GM13977 (cell line): Measurements from ENCODE around the gene HECTD3.
"Not testable (repeated sequence)": the region's sequence is repeated elsewhere in the genome, so short reads cannot be mapped to it uniquely, and the experiment has no call there.

Experiments
- DNase-seq: peaks from one replicate; pipeline ENCODE4 v3.0.0; 2012; ENCODE audit warnings: low spot score
- in situ Hi-C: fragments of 300-500 bp; cut with MboI; formaldehyde crosslinking; loops from one replicate; pipeline ENCODE4 v1.12.0; 2022; ENCODE audit warnings: low sequenced_read_pairs, low pct_unique_long_range_greater_than_20kb, mixed read lengths, inconsistent platforms; ENCODE audit not compliant: unreplicated experiment
- TF ChIP-seq, protein P1 (sequence below): IDR thresholded peaks from 2 replicates; pipeline ENCODE4 v1.5.1; 2012; ENCODE audit warnings: mild to moderate bottlenecking, control low read depth; ENCODE audit not compliant: insufficient read depth; ENCODE audit errors: extremely low read depth, missing control alignments

Gene HECTD3

DNA sequence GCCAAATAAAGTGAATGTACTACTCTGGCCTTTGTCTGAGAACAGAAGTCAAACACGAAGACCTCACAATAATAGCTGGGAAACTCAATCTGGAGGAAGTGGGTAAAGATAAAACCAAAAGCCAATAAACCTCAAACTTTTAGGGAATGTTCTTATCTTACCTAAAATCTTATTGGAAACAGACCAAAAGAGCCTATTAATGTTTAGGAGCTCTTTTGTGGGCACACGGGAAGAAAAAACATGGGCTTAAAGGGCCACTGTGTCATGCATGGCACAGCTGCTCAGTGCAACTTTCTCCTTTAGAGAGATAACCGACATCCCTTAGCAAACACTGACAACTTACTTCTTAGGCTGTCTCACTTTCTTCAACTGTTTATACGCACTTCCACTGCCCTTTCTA lies 40.8 kb downstream of the HECTD3 start:
- DNase-seq, result no peak
- in situ Hi-C loops, result no loop called here
- TF ChIP-seq, protein P1, sequence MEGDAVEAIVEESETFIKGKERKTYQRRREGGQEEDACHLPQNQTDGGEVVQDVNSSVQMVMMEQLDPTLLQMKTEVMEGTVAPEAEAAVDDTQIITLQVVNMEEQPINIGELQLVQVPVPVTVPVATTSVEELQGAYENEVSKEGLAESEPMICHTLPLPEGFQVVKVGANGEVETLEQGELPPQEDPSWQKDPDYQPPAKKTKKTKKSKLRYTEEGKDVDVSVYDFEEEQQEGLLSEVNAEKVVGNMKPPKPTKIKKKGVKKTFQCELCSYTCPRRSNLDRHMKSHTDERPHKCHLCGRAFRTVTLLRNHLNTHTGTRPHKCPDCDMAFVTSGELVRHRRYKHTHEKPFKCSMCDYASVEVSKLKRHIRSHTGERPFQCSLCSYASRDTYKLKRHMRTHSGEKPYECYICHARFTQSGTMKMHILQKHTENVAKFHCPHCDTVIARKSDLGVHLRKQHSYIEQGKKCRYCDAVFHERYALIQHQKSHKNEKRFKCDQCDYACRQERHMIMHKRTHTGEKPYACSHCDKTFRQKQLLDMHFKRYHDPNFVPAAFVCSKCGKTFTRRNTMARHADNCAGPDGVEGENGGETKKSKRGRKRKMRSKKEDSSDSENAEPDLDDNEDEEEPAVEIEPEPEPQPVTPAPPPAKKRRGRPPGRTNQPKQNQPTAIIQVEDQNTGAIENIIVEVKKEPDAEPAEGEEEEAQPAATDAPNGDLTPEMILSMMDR, result no peak

DNA sequence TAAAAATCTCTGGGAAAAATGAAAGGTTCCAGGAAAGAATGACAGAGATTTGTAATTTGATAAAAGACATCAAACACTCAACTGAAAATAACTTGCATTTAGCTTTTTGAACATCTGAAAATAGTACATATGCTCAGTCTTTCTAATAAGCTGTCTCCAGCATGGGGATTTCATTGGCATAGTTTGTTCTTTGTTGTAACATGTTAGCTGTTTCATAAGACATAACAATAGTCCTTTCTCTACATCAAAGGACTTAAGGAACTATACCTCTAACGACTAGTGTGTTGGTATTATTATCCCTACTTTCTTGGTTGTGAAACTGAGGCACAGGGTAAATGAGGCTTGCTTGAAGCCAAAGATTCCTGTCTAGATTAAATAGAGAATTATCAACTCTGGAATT lies 46.7 kb downstream of the HECTD3 start:
- TF ChIP-seq, protein P1, result no peak
- DNase-seq, result no peak
- in situ Hi-C loops, result no loop called here

DNA sequence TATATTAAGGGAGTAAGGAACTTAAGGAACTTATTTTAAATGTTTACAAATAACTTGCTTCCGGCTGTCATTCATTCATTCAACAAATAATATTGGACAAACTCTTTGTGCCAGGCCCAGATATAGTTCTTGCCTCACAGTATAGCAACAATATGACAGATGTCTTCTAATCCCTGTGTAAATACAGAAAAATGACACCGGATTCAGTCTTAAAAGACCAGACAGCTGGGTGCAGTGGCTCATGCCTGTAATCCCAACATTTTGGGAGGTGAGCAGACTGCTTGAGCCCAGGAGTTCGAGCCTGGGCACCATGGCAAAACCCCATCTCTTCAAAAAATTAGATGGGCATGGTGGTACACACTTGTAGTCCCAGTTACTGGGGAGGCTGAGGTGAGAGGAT lies 48.4 kb downstream of the HECTD3 start:
- no peak for DNase-seq
- in situ Hi-C loops, result no loop called here
- TF ChIP-seq, protein P1, result no peak

DNA sequence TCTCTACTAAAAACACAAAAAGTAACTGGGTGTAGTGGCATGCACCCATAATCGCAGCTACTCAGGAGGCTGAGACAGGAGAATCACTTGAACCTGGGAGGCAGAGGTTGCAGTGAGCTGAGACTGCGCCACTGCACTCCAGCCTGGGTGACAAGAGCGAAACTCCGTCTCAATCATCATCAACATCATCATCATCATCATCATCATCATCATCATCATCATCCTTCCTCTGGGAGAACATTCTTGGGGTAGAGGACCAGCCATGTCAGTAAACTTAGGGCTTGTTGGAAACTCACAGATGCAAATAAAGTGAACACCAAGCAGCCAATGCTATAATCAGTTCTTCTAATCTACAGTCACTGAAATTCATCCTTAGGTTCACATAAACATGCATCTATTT lies 49.1 kb downstream of the HECTD3 start:
- in situ Hi-C loops, DNase-seq: not testable (repeated sequence)

DNA sequence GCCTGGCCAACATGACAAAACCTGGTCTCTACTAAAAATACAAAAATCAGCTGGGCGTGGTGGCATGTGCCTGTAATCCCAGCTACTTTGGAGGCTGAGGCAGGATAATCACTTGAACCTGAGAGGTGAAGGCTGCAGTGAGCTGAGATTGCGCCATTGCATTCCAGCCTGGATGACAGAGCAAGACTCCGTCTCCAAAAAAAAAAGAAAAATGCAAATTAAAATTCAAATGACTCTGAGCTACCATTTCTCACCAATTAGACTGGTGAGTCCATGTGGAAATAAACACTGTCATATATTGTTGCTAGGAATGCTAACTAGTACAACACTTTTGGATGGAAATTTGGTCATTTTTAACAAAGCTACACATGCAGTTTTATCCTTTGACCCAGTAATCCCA lies 53.6 kb downstream of the HECTD3 start:
- in situ Hi-C loops, result not testable (repeated sequence)

DNA sequence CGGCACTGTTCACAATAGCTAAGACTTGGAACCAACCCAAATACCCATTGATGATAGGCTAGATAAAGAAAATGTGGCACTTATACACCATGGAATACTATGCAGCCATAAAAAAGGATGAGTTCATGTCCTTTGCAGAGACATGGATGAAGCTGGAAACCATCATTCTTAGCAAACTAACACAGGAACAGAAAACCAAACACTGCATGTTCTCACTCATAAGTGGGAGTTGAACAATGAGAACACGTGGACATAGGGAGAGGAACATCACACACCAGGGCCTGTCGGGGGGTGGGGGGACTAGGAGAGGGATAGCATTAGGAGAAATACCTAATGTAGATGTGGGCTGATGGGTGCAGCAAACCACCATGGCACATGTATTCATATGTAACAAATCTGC lies 55.0 kb downstream of the HECTD3 start:
- in situ Hi-C loops, DNase-seq: not testable (repeated sequence)

More for the DNA sequence above, 53.6 kb downstream of the HECTD3 start:
- DNase-seq, result not testable (repeated sequence)
